Mucosa of gallbladder (tissue), 1 donor: ENCODE results near the gene BTN2A1. TPM values are rescaled to one million over a fixed set of nuclear protein-coding genes. Genes with fewer than 3 reads are reported as not detected.
"Not testable (repeated sequence)": the region's sequence is repeated elsewhere in the genome, so short reads cannot be mapped to it uniquely, and the experiment has no call there.

Experiments
- DNase-seq: peaks from one replicate; pipeline ENCODE4 v3.0.0-alpha.2; 2020; ENCODE audit warnings: low spot score
- total RNA-seq: library from RNA; stranded (reverse); gene quantifications from one replicate; pipeline ENCODE4 v1.2.1, GENCODE V29; 2021
- donor health status: DM: no; HTN: no; CAD: no.

Gene BTN2A1
- total RNA-seq, 1 donor from 2014 or later, result 23.4 TPM

DNA sequence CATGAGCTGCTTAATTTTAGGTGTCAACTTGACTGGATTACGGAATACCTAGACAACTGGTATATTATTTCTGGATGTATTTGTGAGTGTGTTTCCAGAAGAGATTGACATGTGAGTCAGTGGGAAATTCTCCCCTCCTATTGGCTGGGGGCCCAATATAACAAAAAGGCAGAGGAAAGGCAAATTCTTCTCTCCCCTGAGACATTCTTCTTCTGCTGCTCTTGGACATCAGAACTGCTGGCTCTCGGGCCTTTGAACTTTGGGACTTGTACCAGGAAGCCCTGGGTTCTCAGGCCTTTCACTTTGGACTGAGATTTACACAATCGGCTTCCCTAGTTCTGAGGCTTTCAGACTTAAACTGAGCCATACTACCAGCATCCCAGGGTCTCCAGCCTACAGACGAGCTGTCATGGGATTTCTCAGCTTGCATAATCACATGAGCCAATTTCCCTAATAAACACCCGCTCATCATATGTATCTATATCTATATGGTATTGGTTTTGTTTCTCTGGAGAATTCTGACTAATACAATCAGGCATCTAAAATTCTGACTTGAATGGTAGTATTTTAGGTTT is 25.0 kb upstream of the BTN2A1 start:
- no peak for DNase-seq

DNA sequence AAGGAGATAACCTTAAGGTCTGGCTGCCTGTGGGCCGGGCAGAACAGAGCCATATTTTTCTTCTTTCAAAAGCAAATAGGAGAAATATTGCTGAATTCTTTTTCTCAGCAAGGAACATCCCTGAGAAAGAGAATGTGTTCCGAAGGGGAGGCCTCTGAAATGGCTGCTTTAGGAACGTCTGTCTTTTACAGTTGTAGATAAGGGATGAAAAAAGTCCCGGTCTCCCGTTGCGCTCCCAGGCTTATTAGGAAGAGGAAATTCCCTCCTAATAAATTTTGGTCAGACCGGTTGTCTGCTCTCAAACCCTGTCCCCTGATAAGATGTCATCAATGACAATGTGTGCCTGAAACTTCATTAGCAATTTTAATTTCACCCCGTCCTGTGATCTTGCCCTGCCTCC is 24.1 kb upstream of the BTN2A1 start:
- not testable (repeated sequence) for DNase-seq

DNA sequence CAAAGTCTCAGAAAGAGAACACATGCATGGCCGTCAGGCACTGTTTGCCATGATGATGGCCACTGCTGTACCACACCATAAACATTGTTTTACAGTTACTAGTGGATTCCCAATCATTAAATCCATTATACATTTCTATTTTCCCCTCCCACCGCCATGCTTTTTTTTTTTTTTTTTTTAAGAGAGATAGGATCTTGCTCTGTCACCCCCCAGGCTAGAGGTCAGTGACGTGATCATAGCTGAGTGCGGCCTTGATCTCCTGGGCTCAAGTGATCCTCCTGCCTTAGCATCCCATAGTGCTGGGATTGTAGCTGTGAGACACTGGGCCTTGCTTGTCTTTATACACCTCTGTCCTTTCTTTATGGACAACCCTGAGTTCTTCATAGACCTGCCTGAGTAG is 21.7 kb upstream of the BTN2A1 start:
- DNase-seq, result no peak

DNA sequence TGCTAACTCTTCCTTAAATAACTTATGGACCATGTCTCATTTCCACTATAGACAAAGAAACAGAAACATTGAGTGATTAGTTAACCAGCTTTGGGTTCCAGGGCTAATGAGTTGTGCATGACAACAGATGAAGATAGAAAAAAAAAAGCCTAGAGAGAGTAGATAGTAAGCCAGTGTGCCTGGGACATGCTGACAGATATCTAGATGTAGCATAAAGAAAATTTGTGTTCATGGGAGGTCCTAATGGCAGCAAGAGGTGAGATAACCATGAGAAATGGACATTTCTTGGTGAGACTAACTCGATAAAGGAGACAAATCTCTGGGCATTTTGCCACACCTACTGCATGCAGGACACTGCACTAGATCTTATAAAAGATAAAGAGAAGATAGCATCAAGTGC is 20.2 kb upstream of the BTN2A1 start:
- no peak for DNase-seq

DNA sequence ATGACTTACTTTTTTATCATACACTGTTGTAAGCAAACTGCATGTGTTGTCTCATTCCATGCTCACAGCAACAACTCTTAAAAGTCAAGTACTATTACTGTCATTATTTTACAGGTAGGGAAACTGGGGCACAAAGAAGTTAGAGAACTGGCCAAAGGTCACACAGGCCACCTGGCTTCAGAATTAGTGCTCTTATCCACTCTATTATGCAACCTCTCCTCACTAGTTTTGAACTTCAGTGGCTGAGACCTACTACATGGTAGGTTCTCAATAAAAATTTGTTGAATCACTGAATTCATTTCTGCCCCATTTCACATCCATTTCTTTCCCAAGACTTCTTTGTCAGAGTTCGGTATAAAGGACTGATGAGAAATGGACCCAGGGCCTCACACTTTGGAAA is 19.8 kb upstream of the BTN2A1 start:
- no peak for DNase-seq

DNA sequence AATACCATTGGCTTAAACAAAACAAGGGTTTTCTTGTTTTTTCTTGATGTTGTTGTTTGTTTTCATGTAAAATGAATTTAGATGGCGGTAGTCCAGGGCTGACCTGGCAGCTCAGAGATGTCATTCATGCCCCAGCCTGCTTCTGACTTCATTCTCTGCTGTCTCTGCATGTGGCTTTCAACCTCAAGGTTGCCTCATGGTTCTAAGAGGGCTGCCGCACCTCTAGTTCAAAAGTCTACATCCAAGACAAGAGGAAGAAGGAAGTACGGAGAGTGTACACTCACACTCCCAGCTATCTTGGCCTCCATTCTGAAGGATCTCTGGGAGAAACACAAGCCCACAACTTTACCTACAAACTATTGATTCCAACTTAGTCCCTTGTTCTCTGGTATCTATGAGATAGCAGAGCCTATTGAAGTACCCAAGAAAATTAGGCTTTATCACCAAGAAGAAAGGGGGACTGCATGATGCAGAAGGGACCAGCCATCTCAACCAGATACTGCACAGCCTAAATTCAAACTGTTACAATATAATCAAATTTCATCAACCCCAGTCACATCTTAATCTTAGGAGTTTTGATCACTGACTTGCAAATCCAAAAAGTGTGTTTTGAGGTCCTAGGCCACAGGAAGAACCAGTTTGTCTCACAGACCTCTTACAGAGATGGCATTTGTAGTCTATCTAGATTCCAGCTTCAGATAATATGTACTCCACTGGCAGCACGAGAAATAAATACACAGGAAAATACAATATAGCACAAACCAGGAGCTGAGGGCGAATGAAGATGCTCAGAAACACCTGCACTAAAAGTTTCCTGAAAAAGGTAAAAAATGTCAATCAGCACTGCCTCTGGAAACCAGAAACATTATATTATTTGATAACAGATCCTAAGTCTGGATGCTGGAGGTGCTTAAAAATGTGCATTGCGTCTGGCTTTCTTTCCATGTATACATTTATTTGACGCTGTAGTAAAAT is 18.3 kb upstream of the BTN2A1 start:
- no peak for DNase-seq

DNA sequence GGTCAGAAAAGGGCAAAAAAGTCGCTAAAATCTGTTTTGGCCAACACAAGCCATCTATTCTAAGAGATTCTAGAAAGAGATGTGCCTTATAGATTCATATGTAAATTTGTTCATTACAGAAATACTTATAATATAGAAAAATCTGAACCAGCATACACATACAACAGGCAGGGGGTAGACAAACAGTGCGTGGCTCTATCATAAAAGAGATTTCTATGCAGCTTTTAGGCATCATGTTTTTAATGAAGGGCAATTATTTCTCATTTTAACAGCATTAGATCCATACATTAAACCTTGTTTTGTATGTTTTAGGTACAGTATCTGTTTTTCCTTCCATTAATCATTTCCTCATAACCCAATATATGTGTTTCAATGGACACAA is 16.8 kb upstream of the BTN2A1 start:
- DNase-seq, result no peak

DNA sequence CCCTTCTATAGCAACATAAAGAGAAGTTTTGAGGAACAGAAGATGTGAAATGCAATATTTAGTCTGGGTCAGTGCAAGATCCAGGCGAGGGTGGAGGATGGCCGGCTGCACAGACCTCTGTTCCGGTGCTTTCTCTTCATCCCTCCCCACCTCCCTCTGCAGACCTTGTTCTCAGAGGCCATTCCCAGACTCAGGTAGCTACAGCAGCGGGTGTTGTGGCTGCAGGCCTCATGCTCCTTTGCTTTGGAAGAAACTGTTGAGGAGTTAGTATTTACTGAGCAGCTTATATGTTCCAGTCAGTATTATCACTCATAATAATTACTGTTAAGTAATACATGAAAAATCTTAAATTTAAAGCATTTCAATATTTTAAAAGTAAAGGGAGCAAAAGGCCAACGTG is 15.8 kb upstream of the BTN2A1 start:
- DNase-seq, result no peak

DNA sequence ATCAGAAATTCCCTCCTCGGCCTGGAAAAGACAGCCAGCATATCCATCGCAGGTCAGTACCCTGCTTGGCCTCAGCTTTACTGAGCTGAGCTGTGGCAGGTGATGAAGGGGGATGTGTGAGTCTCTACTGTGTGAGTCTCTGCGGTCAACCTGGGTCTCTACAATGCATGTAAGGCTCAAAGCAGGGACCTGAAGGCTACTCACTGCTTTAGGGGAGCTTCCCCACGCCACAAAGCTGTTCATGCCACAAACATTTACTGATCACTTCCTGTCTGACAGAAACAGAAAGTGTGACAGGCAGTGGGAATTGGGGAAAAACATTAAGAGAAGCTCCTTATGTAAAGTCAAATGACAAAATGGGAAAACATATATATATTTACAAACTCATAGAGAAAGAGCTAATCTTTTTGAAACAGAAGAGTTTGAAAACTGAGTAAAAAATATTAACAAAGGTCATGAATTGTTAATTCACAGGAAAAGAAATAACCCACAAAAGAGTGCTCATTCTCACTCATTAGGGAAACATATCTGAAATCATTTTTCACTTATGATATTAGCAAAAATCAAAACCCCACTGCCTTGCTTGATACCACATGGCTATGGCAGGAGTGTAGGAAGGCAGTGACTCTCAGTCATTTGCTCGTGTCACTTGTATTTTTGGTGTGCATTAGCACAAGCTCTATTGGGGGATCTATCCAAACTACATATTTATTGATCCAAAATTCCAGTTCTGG is 11.7 kb upstream of the BTN2A1 start:
- no peak for DNase-seq

DNA sequence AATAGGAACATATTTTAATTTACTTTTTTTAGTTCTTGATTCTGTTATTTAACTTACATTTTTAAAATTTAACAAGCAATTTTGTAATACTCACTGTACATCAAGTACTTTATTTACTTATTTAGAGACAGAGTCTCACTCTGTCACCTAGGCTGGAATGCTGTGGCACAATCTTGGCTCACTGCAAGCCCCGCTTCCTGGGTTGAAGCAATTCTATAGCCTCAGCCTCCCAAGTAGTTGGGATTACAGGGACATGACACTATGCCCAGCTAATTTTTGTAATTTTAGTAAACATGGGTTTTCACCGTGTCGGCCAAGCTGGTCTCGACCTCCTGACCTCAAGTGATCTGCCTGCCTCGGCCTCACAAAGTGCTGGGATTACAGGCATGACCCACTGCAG is 10.5 kb upstream of the BTN2A1 start:
- DNase-seq, result no peak

DNA sequence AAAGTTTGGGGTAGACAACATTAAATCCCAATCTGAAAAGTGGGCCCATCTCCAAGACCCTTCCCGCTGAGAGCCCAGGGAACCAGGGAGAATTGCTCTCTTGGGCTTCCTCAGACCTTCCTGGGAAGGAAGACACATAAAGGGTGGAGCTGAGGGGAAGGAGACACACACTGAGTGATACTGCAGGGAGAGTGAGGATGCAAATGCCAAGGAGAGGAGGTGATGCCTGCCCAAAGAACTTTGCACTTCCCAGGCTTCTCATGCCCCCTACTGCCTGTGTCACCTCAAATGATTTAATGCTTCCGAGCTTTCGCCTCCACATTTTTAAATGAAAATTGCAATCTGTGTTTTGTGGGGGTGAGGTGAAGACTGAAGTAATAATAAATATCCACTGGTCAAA is 7.5 kb upstream of the BTN2A1 start:
- no peak for DNase-seq

DNA sequence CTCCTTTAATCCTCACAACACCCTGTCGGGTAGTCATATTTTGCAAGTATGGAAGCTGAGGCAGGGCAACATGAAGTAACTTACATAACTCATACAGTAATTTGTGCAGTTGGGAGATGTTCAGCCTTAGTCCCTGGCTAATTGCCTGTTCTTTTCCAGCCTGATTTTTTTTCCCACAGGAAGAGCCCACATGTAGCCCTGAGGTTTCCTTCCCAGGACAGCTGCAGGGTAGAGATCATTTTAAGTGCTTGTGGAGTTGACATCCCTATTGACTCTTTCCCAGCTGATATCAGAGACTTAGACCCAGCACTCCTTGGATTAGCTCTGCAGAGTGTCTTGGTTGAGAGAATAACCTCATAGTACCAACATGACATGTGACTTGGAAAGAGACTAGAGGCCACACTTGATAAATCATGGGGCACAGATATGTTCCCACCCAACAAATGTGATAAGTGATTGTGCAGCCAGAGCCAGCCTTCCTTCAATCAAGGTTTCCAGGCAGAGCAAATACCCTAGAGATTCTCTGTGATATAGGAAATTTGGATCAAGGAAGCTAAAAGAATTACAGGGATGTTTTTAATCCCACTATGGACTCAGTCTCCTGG is 5.0 kb upstream of the BTN2A1 start:
- no peak for DNase-seq

DNA sequence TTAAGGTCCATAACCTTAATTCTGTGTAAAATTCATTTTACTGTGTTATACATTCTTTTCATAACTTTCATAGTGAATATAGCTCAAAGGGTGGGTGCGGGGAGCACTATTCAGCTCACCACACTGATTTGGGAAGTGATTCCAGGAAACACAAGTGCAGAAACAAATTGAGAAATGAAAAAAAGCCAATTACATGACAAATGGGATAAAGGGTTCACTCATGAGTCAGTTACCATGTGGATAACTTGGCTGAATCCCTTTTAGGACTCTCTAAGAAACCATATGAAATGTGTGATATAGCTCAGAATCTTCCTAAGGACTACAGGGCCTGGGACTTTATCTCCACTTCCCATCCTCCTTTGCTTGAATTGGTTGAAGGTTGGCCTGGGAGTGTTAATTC is 3.1 kb upstream of the BTN2A1 start:
- no peak for DNase-seq

DNA sequence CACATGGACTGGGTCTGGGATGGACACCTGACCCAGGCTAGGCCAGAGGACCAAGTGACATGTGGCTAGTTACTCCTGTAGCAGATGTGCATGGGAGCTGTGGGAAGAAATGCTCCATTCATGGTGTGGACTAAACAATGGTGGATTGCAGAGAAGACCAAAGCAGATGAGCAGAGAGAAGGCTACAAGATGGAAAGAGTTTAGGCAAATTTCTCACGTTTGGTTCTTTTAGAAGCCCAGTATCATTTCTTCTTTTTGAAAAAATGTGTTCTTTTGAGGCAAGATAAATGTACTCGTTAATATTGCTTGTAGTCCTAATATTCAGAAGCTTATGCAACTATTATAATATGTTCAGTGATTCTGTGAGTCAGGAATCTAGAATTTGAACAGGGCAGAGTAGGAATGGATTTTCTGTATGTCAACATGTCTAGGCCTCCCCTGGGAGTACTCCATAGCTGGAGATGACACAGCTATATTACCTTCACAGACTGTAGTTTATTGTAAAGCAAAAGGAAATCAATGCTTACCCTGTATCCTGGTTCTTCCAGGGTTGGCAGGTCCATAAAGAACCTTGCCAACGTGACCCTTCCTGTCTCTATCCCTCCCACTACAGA is 2.3 kb upstream of the BTN2A1 start:
- DNase-seq, result no peak

DNA sequence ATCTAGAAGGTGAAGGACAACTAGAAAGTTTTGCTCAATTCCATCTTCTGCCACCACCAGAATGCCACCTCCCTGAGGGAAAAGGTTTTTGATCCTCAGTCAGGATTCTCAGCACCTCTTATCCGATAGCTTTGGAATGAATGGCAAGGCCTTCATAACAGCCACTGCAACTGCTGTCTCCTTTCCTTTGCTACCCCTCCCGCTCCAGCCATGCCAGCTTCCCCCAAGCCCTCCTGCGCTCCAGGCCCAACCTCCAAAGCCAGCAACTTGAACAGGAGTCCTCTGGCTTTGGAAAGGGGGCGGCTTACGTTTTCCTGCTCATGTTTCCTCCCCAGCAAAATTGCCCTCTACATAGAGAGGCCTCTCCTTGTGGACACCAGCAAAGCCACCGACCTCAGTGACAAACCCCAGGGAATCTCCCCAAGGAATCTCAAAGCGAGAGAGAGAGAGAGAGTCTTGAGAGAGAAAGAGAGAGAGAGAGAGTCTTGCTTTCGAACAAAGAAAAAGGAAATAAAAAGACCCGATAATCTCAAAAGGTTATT is 420 bp upstream of the BTN2A1 start:
- peak; percentile 18 for DNase-seq

DNA sequence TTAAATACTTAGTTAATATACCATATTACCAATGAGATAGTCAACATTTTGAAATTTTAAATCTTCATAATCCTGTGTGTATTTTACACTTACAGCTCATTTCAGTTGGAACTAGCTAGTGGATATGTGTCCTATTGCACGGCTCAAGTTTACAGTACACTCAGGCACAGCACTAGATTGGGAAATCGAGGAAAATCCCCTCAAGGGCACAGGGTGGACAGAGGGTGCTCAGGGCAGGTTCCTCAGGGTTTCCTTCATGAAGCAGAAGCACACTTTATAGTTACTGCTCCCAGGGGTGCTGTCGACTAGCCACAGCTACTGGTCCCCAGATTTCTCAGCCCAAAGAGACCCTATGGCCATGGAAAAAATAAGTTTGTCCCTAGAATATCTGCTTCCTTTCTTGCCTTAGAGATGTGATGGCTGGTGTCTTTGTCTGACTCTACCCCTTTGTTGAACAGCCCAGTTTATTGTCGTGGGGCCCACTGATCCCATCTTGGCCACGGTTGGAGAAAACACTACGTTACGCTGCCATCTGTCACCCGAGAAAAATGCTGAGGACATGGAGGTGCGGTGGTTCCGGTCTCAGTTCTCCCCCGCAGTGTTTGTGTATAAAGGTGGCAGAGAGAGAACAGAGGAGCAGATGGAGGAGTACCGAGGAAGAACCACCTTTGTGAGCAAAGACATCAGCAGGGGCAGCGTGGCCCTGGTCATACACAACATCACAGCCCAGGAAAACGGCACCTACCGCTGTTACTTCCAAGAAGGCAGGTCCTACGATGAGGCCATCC is 1.5 kb downstream of the BTN2A1 start:
- no peak for DNase-seq

DNA sequence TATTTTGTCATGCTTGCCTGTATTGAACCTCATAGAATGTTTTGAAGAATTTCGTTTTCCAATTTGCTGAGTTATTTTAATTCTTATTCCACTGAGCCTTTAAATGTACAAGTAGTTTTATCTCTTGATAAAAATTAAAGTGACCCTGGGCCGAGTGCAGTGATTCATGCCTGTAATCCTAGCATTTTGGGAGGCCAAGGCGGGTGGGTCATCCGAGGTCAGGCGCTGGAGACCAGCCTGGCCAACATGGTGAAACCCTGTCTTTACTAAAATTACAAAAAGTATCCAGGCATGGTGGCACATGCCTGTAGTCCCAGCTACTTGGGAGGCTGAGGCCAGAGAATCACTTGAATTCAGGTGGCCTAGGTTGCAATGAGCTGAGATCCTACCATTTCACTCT is 3.6 kb downstream of the BTN2A1 start:
- not testable (repeated sequence) for DNase-seq

DNA sequence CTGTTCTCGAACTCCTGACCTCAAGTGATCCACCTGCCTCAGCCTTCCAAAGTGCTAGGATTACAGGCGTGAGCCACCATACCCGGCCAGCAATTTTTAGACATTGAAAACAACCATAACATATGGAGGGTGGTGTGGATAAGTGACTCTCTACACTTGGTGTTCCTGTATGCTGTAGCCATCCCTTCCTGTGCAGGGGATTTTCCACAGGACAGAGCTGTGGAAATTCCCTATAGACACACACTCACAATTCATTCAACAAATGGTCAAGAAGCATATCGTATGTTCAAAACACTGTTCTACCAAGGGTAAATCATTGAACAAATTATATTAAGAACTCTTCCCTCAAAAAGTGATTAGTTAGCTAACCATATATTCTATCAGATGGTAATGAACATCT is 6.3 kb downstream of the BTN2A1 start:
- DNase-seq, result no peak

DNA sequence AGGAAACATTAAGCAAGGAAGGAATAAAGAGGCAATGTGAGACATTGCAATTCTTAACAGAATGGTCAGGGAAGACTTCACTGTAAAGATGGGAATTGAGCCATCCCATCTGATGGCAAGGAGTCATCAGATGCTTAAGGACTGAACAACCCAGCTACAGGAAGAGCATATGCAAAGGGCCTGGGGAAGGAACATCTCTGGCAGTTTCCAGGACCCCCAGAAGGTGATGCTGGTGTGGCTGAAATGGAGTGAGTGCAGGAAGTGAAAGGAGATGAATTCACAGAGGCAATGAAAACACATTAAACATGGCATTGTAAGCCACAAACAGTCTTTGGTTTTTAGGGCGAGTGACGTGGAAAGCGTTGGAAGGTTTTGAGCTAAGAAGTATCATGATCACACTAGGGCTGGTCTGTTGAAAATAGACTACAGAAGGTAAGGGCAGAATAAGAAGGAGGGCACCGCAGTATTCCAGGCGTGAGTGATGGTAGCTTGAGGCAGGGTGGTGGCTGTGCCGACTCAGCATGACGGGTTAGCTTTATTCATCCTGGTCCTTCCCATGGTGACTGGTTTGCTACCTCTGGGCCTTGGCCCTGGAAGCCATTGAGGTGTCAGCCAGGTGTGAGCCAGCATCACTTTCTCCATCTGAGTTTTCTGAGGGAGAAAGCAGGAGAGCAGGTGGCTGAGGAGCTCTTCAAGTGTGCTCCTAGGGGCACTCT is 6.8 kb downstream of the BTN2A1 start:
- no peak for DNase-seq

DNA sequence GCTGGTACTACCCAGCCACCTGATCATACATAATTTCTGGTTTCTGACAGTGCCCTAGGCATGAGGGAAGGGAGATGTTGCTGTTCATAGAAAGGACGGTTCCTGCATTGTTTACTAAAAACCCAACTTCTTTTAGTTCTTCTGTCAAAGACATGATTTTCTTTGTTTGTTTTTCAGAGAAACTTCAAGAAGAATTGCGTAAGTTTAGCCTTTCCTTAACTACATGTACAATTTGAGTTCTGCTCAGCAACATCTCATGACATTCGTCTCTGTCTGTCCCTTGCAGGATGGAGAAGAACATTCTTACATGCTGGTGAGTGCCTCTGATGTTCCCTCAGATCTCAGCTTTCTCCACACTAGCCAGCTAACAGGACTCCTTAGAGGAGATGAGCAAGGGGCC is 8.0 kb downstream of the BTN2A1 start:
- no peak for DNase-seq
